Smooth muscle cell (in vitro differentiated cells): ENCODE data around the gene MIPOL1. TPM values are rescaled to one million over a fixed set of nuclear protein-coding genes. Genes with fewer than 3 reads are reported as not detected.

ENCODE experiments used
- DNase-seq: peaks from one replicate; lab custom pipeline; 2025; ENCODE audit not compliant: unreplicated experiment; lab: John Stamatoyannopoulos, UW
- H2AFZ ChIP-seq: fragments of 200-600 bp; sonication (generic); 2 replicates; pipeline ENCODE4 v1.6.0; 2016; ENCODE audit warnings: antibody characterized with exemption, low read depth, mild to moderate bottlenecking
- H3F3A ChIP-seq: fragments of 200-600 bp; sonication (generic); 2 replicates; pipeline ENCODE4 v1.6.0; 2017; ENCODE audit warnings: antibody characterized with exemption, low read depth
- H3K27ac ChIP-seq: fragments of 200-600 bp; sonication (generic); 2 replicates; pipeline ENCODE4 v1.5.1; 2016; ENCODE audit warnings: low read depth, mild to moderate bottlenecking
- H3K27me3 ChIP-seq: fragments of 200-600 bp; sonication (generic); 2 replicates; pipeline ENCODE4 v1.6.1; 2016; ENCODE audit warnings: low read depth, mild to moderate bottlenecking
- H3K36me3 ChIP-seq: fragments of 200-600 bp; sonication (generic); 2 replicates; pipeline ENCODE4 v1.5.1; 2016; ENCODE audit warnings: low read depth
- H3K4me1 ChIP-seq: fragments of 200-600 bp; sonication (generic); 2 replicates; pipeline ENCODE4 v1.5.1; 2016; ENCODE audit warnings: low read depth
- H3K4me2 ChIP-seq: fragments of 200-600 bp; sonication (generic); 2 replicates; pipeline ENCODE4 v1.6.0; 2016; ENCODE audit warnings: mild to moderate bottlenecking
- H3K4me3 ChIP-seq: fragments of 200-600 bp; sonication (generic); 2 replicates; pipeline ENCODE4 v1.5.1; 2016; ENCODE audit warnings: mild to moderate bottlenecking
- H3K79me2 ChIP-seq: fragments of 200-600 bp; sonication (generic); 2 replicates; pipeline ENCODE4 v1.6.0; 2016; ENCODE audit warnings: low read depth, mild to moderate bottlenecking
- H3K9ac ChIP-seq: fragments of 200-600 bp; sonication (generic); 2 replicates; pipeline ENCODE4 v1.6.0; 2016; ENCODE audit warnings: low read depth
- H3K9me3 ChIP-seq: fragments of 200-600 bp; sonication (generic); replicated peaks from 2 replicates; pipeline ENCODE4 v1.5.1; 2016; ENCODE audit warnings: low read depth
- H4K20me1 ChIP-seq: fragments of 200-600 bp; sonication (generic); 2 replicates; pipeline ENCODE4 v1.6.0; 2016; ENCODE audit warnings: low read depth
- WGBS: methylation state at CpG from one replicate; pipeline ENCODE4 v1.1.7; 2016; ENCODE audit warnings: low lambda C conversion rate; 5-methylcytosine and 5-hydroxymethylcytosine counted together
- polyA plus RNA-seq: library from polyadenylated mRNA; unstranded; fragments of >200 nt; fragmentation: Nextera tagmentation; extraction: Ambion mirVana; gene quantifications from 2 replicates; pipeline ENCODE4 v1.2.1, GENCODE V29; 2016
- total RNA-seq: library from RNA; depleted of rRNA; stranded (reverse); fragments of >200 nt; gene quantifications from 2 replicates; pipeline ENCODE4 v1.2.3, GENCODE V29; 2014
- TF ChIP-seq, protein P1 (sequence below): fragments of 200-600 bp; sonication (generic); IDR thresholded peaks from 2 replicates; pipeline ENCODE4 v1.5.1; 2017; ENCODE audit warnings: borderline replicate concordance, mild to moderate bottlenecking, antibody characterized with exemption; ENCODE audit not compliant: insufficient read depth, poor library complexity, severe bottlenecking

The MIPOL1 gene
- total and polyA plus RNA-seq, 2 experiments from 2014 or later: 3.2 to 5.1 TPM

DNA sequence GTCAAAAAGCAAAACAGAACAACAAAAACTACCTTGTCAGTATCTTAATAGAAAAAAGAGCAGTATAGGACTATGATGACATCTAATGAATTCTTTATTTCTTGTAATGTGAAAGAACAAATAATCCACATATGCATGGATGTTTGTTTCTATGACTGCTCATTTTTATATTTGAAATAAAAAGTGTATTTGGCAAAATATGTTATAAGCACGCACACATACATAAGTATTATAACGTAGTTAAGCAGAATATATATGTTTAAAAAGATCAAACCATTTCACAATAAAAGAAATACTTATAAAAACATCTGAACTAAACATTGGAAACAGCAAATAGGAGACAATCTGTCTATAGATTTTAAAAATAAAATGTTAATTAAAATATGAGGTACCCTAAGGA lies 74.8 kb downstream of the MIPOL1 start:
- Histone ChIP-seq H3K79me2 (no peaks in the 10 kb centered on the region), H3K9ac (no peak overlapping the region), H2AFZ (no peak overlapping the region), H3K27ac (no peak overlapping the region), H3K27me3 (no peaks in the 10 kb centered on the region), H3K4me1 (no peaks in the 10 kb centered on the region), H3F3A (no peaks in the 10 kb centered on the region), H3K9me3 (no peaks in the 10 kb centered on the region), H4K20me1 (no peaks in the 10 kb centered on the region), H3K4me2 (no peak overlapping the region), H3K4me3 (no peak overlapping the region), H3K36me3 (no peaks in the 10 kb centered on the region)
- WGBS: 94% methylated on average over 2 of the region's 2 CpGs
- TF ChIP-seq, protein P1, sequence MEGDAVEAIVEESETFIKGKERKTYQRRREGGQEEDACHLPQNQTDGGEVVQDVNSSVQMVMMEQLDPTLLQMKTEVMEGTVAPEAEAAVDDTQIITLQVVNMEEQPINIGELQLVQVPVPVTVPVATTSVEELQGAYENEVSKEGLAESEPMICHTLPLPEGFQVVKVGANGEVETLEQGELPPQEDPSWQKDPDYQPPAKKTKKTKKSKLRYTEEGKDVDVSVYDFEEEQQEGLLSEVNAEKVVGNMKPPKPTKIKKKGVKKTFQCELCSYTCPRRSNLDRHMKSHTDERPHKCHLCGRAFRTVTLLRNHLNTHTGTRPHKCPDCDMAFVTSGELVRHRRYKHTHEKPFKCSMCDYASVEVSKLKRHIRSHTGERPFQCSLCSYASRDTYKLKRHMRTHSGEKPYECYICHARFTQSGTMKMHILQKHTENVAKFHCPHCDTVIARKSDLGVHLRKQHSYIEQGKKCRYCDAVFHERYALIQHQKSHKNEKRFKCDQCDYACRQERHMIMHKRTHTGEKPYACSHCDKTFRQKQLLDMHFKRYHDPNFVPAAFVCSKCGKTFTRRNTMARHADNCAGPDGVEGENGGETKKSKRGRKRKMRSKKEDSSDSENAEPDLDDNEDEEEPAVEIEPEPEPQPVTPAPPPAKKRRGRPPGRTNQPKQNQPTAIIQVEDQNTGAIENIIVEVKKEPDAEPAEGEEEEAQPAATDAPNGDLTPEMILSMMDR: no peak
- DNase-seq: no peak

DNA sequence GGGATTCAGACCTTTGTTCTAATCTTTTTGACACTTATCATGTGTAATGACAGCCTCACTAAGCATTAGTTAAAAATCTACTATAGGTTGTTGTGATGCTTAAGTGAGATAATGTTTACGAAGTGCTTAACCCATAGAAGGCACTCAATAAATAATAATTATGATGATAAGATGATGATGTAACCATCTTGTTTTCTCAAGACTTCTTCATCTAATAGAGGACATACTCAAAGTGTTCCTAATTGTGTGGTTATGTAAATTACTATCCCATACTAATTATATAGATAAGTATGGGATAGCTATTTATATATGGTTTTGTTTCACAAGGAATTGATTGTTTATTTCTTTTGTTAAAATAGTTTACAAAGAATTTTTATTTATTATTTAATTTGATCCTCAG lies 76.9 kb downstream of the MIPOL1 start:
- 93% methylated on average over 1 of the region's 1 CpG for WGBS
- Histone ChIP-seq H3K4me2 (no peak overlapping the region), H3K4me1 (no peaks in the 10 kb centered on the region), H4K20me1 (no peaks in the 10 kb centered on the region), H3K4me3 (no peak overlapping the region), H3K27me3 (no peaks in the 10 kb centered on the region), H2AFZ (no peak overlapping the region), H3K79me2 (no peaks in the 10 kb centered on the region), H3K36me3 (no peaks in the 10 kb centered on the region), H3F3A (no peaks in the 10 kb centered on the region), H3K9me3 (no peaks in the 10 kb centered on the region), H3K27ac (no peak overlapping the region), H3K9ac (no peak overlapping the region)
- no peak for DNase-seq
- TF ChIP-seq, protein P1: no peak

DNA sequence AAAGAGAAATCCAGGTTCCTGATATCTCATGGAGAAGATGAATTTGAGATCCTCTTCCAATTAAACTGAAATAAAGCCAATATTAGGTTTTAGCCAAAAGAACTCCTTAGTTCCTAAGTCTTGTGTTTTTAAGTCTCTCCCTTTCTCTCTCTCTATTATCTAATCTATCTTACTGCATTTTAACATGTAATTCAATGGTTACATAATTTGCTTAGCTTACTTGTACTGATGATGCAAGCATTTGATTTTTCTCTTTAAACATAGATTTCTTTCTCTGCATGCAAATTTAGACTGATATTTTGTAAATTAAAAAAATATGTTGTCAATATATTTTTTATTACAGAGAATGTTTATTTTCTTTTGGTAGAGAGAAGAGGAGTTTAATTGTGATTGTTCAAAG lies 78.2 kb downstream of the MIPOL1 start:
- no peaks in the 10 kb centered on the region for H3K4me1 ChIP-seq
- no peaks in the 10 kb centered on the region for H3K9me3 ChIP-seq
- no peaks in the 10 kb centered on the region for H3K36me3 ChIP-seq
- TF ChIP-seq, protein P1: no peak
- no peak overlapping the region for H3K27ac ChIP-seq
- H3K4me2 ChIP-seq: no peak overlapping the region
- no peaks in the 10 kb centered on the region for H4K20me1 ChIP-seq
- H3K27me3 ChIP-seq: no peaks in the 10 kb centered on the region
- no peak overlapping the region for H3K4me3 ChIP-seq
- no peak overlapping the region for H2AFZ ChIP-seq
- DNase-seq: no peak
- H3K9ac ChIP-seq: no peak overlapping the region
- no peaks in the 10 kb centered on the region for H3F3A ChIP-seq
- H3K79me2 ChIP-seq: no peaks in the 10 kb centered on the region

DNA sequence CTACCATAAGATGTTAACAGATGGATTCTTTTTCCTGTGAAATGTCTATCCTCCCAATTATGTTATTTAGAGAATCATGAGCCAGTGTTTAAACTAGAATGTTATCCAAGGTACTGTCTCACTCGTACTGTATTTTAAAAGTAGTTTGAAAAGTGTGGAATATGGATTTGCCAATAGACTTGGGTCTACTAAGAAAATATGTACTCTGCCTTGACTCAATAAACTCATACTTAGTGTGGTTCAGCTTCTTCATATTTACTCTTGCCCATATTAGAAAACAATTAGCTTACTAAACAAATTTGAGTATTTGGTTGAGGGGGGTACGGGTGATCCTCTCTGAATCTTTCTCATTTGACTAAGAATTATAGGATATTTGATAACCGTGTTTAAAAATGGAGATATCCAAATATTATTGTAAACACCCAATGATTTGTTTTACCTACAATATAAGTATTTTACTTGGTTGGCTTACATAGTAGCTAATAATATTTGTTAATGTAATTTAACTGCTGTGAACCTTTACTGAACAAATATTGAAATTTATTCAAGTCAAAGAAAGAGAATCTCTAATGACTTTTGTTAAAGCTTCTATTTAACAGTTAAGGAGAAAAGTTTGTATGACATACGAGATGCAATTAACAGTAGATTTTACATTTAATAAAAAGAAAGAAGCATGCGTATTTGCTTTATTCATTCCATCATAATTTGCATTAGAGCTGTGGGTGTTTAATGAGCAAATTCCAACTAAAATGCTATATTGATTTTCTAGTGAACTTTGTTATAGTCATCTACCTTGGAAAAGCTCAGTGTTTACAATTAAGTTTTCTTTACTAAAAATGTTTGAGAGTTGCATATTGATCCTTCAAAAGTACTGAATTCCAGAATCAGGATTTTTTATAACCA lies 81.2 kb downstream of the MIPOL1 start:
- TF ChIP-seq, protein P1: no peak
- no peak overlapping the region for H3K4me2 ChIP-seq
- H4K20me1 ChIP-seq: no peaks in the 10 kb centered on the region
- H3K9me3 ChIP-seq: no peaks in the 10 kb centered on the region
- H3K4me1 ChIP-seq: no peaks in the 10 kb centered on the region
- no peak for DNase-seq
- WGBS: 97% methylated on average over 5 of the region's 5 CpGs
- H3K27ac ChIP-seq: no peak overlapping the region
- no peak overlapping the region for H3K9ac ChIP-seq
- H3K79me2 ChIP-seq: no peaks in the 10 kb centered on the region
- H3K4me3 ChIP-seq: no peak overlapping the region
- no peaks in the 10 kb centered on the region for H3K36me3 ChIP-seq
- no peaks in the 10 kb centered on the region for H3K27me3 ChIP-seq
- no peaks in the 10 kb centered on the region for H3F3A ChIP-seq
- no peak overlapping the region for H2AFZ ChIP-seq
